ENCODE data around the gene CLRN3.

DNA sequence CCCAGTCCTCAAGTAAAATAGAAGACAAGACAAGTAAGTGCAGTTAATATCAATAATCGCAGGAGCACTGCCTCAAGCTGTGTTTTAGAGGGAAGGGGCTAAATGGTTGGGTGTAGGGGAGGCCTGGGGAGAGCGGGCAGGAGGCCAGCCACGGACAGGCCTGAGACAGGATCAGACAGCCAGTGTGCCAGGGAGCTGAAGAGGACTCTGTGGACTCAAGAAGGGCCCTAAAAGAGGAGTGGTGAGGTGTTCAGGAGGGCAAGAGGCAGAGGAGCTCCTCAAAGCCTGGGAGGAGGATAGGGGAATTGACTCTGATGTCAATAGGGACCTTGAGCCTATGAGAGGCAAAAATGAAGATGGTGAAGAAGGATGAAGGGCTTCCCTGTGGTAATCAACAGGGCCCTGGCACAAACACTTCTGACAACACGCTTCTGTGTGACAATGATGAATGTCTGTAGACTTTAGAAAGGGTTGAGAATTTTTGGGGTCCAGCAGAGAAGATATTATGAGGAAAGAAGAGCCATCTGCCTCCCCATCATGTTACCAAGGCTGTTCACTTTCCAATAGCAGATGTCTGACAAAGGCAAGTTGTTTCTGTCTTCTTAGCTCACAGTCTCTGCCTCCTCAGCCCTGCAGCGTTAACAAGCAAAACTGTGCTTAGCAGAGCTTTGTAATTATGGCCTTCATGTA is 11.7 kb upstream of the CLRN3 start:
- TF ChIP-seq, protein P1, sequence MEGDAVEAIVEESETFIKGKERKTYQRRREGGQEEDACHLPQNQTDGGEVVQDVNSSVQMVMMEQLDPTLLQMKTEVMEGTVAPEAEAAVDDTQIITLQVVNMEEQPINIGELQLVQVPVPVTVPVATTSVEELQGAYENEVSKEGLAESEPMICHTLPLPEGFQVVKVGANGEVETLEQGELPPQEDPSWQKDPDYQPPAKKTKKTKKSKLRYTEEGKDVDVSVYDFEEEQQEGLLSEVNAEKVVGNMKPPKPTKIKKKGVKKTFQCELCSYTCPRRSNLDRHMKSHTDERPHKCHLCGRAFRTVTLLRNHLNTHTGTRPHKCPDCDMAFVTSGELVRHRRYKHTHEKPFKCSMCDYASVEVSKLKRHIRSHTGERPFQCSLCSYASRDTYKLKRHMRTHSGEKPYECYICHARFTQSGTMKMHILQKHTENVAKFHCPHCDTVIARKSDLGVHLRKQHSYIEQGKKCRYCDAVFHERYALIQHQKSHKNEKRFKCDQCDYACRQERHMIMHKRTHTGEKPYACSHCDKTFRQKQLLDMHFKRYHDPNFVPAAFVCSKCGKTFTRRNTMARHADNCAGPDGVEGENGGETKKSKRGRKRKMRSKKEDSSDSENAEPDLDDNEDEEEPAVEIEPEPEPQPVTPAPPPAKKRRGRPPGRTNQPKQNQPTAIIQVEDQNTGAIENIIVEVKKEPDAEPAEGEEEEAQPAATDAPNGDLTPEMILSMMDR (IDR thresholded peaks at IDR 0.05), result no peak
- no peak for TF ChIP-seq EZH2 (IDR thresholded peaks at IDR 0.05; ENCODE audit: borderline replicate concordance, insufficient read depth, low read depth, low read length, poor library complexity, severe bottlenecking)

All from B cell (primary cell).